HL-60 (cell line): ENCODE measurements around the gene PPP3CA.

Experiments
- CTCF ChIP-seq: IDR thresholded peaks from one replicate; pipeline ENCODE4 v1.5.1; 2011; ENCODE audit warnings: low read length, control low read depth, inconsistent platforms; ENCODE audit not compliant: insufficient read depth
- REST ChIP-seq: IDR thresholded peaks from 2 replicates; pipeline ENCODE4 v1.6.1; 2012; ENCODE audit warnings: low read depth; ENCODE audit not compliant: insufficient replicate concordance

GRCh38 chr4:101211146-101211553 lies 136.2 kb downstream of the PPP3CA start:
- TF ChIP-seq CTCF (no peak), REST (no peak)
